ENCODE results near the gene SIL1. TPM values are rescaled to one million over a fixed set of nuclear protein-coding genes. Genes with fewer than 3 reads are reported as not detected.

The SIL1 gene
- total and polyA plus RNA-seq, 2 of the 13 experiments (the other 11 are each of a cell fraction or from before 2014, with no cell fraction given): 26.0 to 30.0 TPM

- no peak for FAIRE-seq
- in situ Hi-C loops (cut with HindIII; ENCODE audit: extremely low pct_ligation_motif_present, low pct_unique_long_range_greater_than_20kb): no loop called here
Measured at GRCh38 chr5:138985256-138985655, 212.9 kb downstream of the SIL1 start.

More at GRCh38 chr5:138985256-138985655, 212.9 kb downstream of the SIL1 start:
- POLR2A ChIA-PET: interaction anchor here (1.6 kb wide), 1 partner anchor 21 kb away, joined by 6 read pairs; no protein-coding TSS in a partner anchor
- intact Hi-C loops (cut with micrococcal nuclease; ENCODE audit: unreplicated experiment): no loop called here
- WGBS (ENCODE audit: low lambda C conversion rate): 55% methylated on average over 4 of the region's 4 CpGs
- H3K79me2 ChIP-seq (ENCODE audit: insufficient read depth, low read length): no peaks in the 10 kb centered on the region
- peaks cover 21% of the 10 kb centered on the region for H3K4me1 ChIP-seq (ENCODE audit: insufficient read depth, low read length)
- no peaks in the 10 kb centered on the region for H4K20me1 ChIP-seq (ENCODE audit: insufficient read depth, low read length)
- H2AFZ ChIP-seq (ENCODE audit: low read length): no peak overlapping the region
- DNase-seq (ENCODE audit: low spot score) (peak; percentile 21), ATAC-seq (peak; percentile 74)
- no peaks in the 10 kb centered on the region for H3K27me3 ChIP-seq (ENCODE audit: control insufficient read depth in 1 of 2, insufficient read depth in 2 of 2, low read length in 2 of 2)
- H3K27ac ChIP-seq (ENCODE audit: extremely low read length, insufficient read depth, low read length): peak overlapping the region; percentile 41
- no peaks in the 10 kb centered on the region; a peak in 1 of 5 replicates for H3K36me3 ChIP-seq (replicated peaks in 1 of 2; ENCODE audit: control insufficient read depth in 1 of 2, insufficient read depth in 2 of 2, low read length in 2 of 2)
- H3K4me2 ChIP-seq (ENCODE audit: low read depth, low read length): peak overlapping the region; percentile 14
- no peak overlapping the region for H3K9ac ChIP-seq (ENCODE audit: insufficient read depth, low read depth, low read length)
- CTCF ChIA-PET (ENCODE audit: low intra/inter-chr PET ratio, low total read pairs): no interaction called here
- no peaks in the 10 kb centered on the region for H3K9me3 ChIP-seq (ENCODE audit: low read length)
- no TSS peak for BruUV-seq (replicated peaks)
- H3K4me3 ChIP-seq (replicated peaks in 1 of 3; ENCODE audit: insufficient read depth in 1 of 3, low read depth in 2 of 3, low read length in 3 of 3): no peak overlapping the region
- TF ChIP-seq FOSL2 (CRISPR knock-in tag; IDR thresholded peaks at IDR 0.05) (peak; percentile 48; the same call in 1 of the 2 replicates), MLX (CRISPR knock-in tag; IDR thresholded peaks at IDR 0.05) (0 out of 2 replicates have a peak, but pooled peaks have one; percentile 26), ZNF619 (CRISPR knock-in tag; IDR thresholded peaks at IDR 0.05) (no peak), FOXP4 (CRISPR knock-in tag; IDR thresholded peaks at IDR 0.05) (no peak), HIC2 (CRISPR knock-in tag; IDR thresholded peaks at IDR 0.05; ENCODE audit: low read depth) (peak; percentile 55; the same call in 1 of the 2 replicates), PAXIP1 (CRISPR knock-in tag; conservative IDR thresholded peaks at IDR 0.05) (peak; percentile 36; the same call in 1 of the 2 replicates), PHF5A (CRISPR knock-in tag; IDR thresholded peaks at IDR 0.05; ENCODE audit: low read depth, unreplicated experiment) (no peak), CAMTA2 (CRISPR knock-in tag; IDR thresholded peaks at IDR 0.05; ENCODE audit: borderline replicate concordance) (no peak), THAP7 (CRISPR knock-in tag; IDR thresholded peaks at IDR 0.05) (no peak), NFATC3 (CRISPR knock-in tag; IDR thresholded peaks at IDR 0.05) (no peak), ZNF468 (CRISPR knock-in tag; IDR thresholded peaks at IDR 0.05) (no peak), ZNF704 (CRISPR knock-in tag; IDR thresholded peaks at IDR 0.05; ENCODE audit: borderline replicate concordance) (no peak), DR1 (CRISPR knock-in tag; IDR thresholded peaks at IDR 0.05) (no peak), NFKBIZ (CRISPR knock-in tag; IDR thresholded peaks at IDR 0.05) (no peak)
